Loucy (cell line): ENCODE results near the gene HDLBP.

Experiments
- H2AFZ ChIP-seq: fragments of 200-600 bp; sonication (generic); 2 replicates; pipeline ENCODE4 v1.6.0; 2016; ENCODE audit warnings: antibody characterized with exemption, mild to moderate bottlenecking, low read length, moderate library complexity
- H3F3A ChIP-seq: fragments of 200-600 bp; 2 replicates; pipeline ENCODE4 v1.6.0; 2016; ENCODE audit warnings: antibody characterized with exemption, low read depth, mild to moderate bottlenecking
- H3K27me3 ChIP-seq: fragments of 200-600 bp; sonication (generic); 2 replicates; pipeline ENCODE4 v1.6.1; 2014; ENCODE audit warnings: low read length, mild to moderate bottlenecking; ENCODE audit not compliant: insufficient read depth, poor library complexity, severe bottlenecking
- H3K36me3 ChIP-seq: fragments of 200-600 bp; sonication (generic); 2 replicates; pipeline ENCODE4 v1.6.1; 2016; ENCODE audit warnings: low read length; ENCODE audit not compliant: insufficient read depth
- H3K4me1 ChIP-seq: fragments of 200-600 bp; sonication (generic); 2 replicates; pipeline ENCODE4 v1.5.1; 2014; ENCODE audit warnings: low read length, mild to moderate bottlenecking; ENCODE audit not compliant: insufficient read depth, poor library complexity, severe bottlenecking
- H3K4me2 ChIP-seq: fragments of 200-600 bp; sonication (generic); 2 replicates; pipeline ENCODE4 v1.6.0; 2014; ENCODE audit warnings: antibody characterized with exemption, low read length, low read depth, mild to moderate bottlenecking; ENCODE audit not compliant: poor library complexity, severe bottlenecking
- H3K4me3 ChIP-seq: fragments of 200-600 bp; sonication (generic); 2 replicates; pipeline ENCODE4 v1.5.1; 2014; ENCODE audit warnings: low read length, mild to moderate bottlenecking, mixed read lengths; ENCODE audit not compliant: poor library complexity, severe bottlenecking
- H3K79me2 ChIP-seq: fragments of 200-600 bp; sonication (generic); 2 replicates; pipeline ENCODE4 v1.6.1; 2014; ENCODE audit warnings: low read length; ENCODE audit not compliant: insufficient read depth
- H3K9ac ChIP-seq: fragments of 200-600 bp; sonication (generic); 2 replicates; pipeline ENCODE4 v1.6.0; 2014; ENCODE audit warnings: mild to moderate bottlenecking, low read depth, low read length, moderate library complexity; ENCODE audit not compliant: poor library complexity, severe bottlenecking
- H3K9me2 ChIP-seq: fragments of 200-600 bp; sonication (generic); replicated peaks from 2 replicates; pipeline ENCODE4 v1.6.1; 2016; ENCODE audit warnings: low read depth, low read length, mixed read lengths
- H3K9me3 ChIP-seq: fragments of 200-600 bp; sonication (generic); 2 replicates; pipeline ENCODE4 v1.6.1; 2014; ENCODE audit warnings: mild to moderate bottlenecking, antibody characterized with exemption, low read length, low read depth; ENCODE audit not compliant: insufficient read depth
- H4K20me1 ChIP-seq: fragments of 200-600 bp; sonication (generic); 2 replicates; pipeline ENCODE4 v1.6.0; 2014; ENCODE audit warnings: antibody characterized with exemption, low read length, mild to moderate bottlenecking; ENCODE audit not compliant: insufficient read depth, poor library complexity, severe bottlenecking
- EZH2phosphoT487 ChIP-seq: fragments of 200-600 bp; IDR thresholded peaks from 2 replicates; pipeline ENCODE4 v1.6.1; 2018; ENCODE audit warnings: antibody characterized with exemption, mild to moderate bottlenecking, moderate library complexity, borderline replicate concordance
- TF ChIP-seq, protein P1 (sequence below): fragments of 200-600 bp; sonication (generic); conservative IDR thresholded peaks from 2 replicates; pipeline ENCODE4 v1.5.1; 2014; ENCODE audit warnings: mild to moderate bottlenecking, antibody characterized with exemption, low read length

Gene HDLBP

DNA sequence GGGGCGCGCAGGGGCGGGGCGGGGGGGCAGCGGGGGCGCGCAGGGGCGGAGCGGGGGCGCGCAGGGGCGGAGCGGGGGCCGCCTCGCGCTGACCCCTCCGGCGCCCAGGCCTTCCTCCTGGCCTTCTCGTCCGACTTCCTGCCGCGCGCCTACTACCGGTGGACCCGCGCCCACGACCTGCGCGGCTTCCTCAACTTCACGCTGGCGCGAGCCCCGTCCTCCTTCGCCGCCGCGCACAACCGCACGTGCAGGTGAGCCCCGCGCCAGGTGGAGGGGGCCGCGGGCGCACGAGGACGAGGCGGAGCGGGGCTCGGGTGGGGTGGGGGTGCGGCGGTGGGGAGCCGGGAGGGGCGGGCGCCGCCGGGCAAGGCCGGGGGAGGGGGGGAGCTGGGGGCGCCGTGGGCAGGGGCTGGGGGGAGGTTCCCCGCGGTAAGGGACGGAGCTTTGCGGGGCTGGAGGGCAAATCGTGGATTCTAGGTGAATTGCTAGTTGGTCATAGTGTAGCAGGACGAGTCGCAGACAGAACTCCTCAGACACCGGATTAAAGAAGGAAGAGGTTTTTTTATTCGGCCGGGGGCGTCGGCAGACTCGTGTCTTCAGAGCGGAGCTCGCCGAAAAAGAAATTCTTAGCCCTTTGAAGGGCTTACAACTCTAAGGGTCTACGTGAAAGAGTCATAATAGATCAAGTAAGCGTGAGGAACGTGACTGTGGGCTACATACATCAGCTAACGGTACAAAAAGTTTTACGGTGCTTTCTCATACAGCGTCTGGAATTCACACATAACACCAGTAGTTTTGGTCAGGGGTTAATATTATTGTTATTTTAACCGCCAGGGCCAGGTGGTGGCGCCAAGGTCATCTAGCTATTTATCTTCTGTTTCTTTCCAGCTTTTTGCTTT, 97.1 kb downstream of the HDLBP start:
- Histone ChIP-seq H3K4me2 (no peak overlapping the region), H4K20me1 (no peaks in the 10 kb centered on the region), H3K9ac (no peak overlapping the region), H3K36me3 (no peaks in the 10 kb centered on the region), H3K4me3 (no peak overlapping the region), H3F3A (no peaks in the 10 kb centered on the region), H2AFZ (no peak overlapping the region), H3K79me2 (no peaks in the 10 kb centered on the region), H3K9me2 (no peaks in the 10 kb centered on the region), H3K9me3 (no peaks in the 10 kb centered on the region), H3K27me3 (no peaks in the 10 kb centered on the region), H3K4me1 (no peaks in the 10 kb centered on the region)
- TF ChIP-seq, protein P1, sequence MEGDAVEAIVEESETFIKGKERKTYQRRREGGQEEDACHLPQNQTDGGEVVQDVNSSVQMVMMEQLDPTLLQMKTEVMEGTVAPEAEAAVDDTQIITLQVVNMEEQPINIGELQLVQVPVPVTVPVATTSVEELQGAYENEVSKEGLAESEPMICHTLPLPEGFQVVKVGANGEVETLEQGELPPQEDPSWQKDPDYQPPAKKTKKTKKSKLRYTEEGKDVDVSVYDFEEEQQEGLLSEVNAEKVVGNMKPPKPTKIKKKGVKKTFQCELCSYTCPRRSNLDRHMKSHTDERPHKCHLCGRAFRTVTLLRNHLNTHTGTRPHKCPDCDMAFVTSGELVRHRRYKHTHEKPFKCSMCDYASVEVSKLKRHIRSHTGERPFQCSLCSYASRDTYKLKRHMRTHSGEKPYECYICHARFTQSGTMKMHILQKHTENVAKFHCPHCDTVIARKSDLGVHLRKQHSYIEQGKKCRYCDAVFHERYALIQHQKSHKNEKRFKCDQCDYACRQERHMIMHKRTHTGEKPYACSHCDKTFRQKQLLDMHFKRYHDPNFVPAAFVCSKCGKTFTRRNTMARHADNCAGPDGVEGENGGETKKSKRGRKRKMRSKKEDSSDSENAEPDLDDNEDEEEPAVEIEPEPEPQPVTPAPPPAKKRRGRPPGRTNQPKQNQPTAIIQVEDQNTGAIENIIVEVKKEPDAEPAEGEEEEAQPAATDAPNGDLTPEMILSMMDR, result peak; percentile 58
- no peak for TF ChIP-seq EZH2phosphoT487

DNA sequence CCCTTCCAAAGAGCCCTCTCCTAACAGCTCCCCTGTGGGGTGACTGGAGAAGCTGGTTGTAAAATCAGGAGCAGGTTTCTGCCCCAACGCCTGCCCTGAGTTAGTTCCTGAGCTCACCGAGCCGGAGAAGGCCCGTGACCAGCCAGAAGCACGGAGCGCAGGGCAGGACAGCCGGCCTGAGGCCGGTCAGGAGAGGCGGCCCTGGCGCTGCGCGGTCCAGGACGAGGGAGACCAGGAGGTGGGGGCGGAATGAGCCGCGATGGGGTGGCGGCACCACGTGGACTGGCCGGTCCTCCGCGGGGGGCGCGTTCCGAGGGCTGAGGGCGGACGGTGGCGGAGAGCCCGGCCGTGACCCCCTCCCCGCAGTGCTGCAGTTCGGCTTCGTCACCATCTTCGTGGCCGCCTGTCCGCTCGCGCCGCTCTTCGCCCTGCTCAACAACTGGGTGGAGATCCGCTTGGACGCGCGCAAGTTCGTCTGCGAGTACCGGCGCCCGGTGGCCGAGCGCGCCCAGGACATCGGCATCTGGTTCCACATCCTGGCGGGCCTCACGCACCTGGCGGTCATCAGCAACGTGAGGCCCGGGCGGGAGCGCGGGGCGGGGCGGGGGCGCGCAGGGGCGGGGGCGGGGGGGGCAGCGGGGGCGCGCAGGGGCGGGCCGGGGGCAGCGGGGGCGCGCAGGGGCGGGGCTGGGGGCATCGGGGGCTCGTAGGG, 98.0 kb downstream of the HDLBP start:
- H2AFZ ChIP-seq, result no peak overlapping the region
- H3F3A ChIP-seq, result no peaks in the 10 kb centered on the region
- H3K79me2 ChIP-seq, result no peaks in the 10 kb centered on the region
- no peak overlapping the region for H3K9ac ChIP-seq
- H3K27me3 ChIP-seq, result no peaks in the 10 kb centered on the region
- no peaks in the 10 kb centered on the region for H3K36me3 ChIP-seq
- H3K4me1 ChIP-seq, result no peaks in the 10 kb centered on the region
- H3K4me3 ChIP-seq, result no peak overlapping the region
- H4K20me1 ChIP-seq, result no peaks in the 10 kb centered on the region
- H3K9me2 ChIP-seq, result no peaks in the 10 kb centered on the region
- TF ChIP-seq EZH2phosphoT487, result no peak
- TF ChIP-seq, protein P1, result no peak
- no peak overlapping the region for H3K4me2 ChIP-seq
- no peaks in the 10 kb centered on the region for H3K9me3 ChIP-seq

DNA sequence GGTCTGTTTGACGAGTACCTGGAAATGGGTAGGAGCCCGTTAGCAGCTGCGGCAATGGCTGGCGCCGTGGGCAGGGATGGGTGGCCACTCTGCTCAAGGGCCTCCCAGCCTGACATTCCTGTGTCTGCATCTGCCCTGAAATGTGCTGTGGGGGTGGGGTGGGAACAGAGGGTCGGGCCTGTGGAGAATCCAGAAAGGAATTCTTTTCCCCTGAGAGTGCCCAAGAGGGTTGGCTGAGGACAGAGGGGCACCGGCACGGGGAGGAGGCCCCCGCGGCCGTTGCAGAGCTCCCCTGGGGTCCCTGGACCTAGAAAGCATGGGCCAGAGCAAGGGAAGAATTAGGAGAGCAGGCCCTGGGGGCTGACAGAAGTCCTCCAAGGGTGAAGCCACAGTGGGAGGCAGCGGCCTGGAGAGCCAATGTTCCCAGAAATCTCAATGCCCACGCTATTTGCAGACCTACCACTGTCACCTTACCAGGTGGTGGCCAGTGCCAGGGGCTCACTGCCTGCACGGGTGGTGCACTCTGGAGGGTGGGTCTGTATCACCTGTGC, 99.2 kb downstream of the HDLBP start:
- no peaks in the 10 kb centered on the region for H4K20me1 ChIP-seq
- H3K4me3 ChIP-seq, result no peak overlapping the region
- H3K4me1 ChIP-seq, result peaks cover under 1% of the 10 kb centered on the region
- no peaks in the 10 kb centered on the region for H3K27me3 ChIP-seq
- no peaks in the 10 kb centered on the region for H3K9me2 ChIP-seq
- TF ChIP-seq EZH2phosphoT487, result no peak
- TF ChIP-seq, protein P1, result no peak
- H3K36me3 ChIP-seq, result no peaks in the 10 kb centered on the region
- no peaks in the 10 kb centered on the region for H3K9me3 ChIP-seq
- H3K79me2 ChIP-seq, result no peaks in the 10 kb centered on the region
- no peaks in the 10 kb centered on the region for H3F3A ChIP-seq
- H3K4me2 ChIP-seq, result no peak overlapping the region
- no peak overlapping the region for H3K9ac ChIP-seq
- H2AFZ ChIP-seq, result no peak overlapping the region
